ENCODE results near the gene NTHL1. TPM values are rescaled to one million over a fixed set of nuclear protein-coding genes. Genes with fewer than 3 reads are reported as not detected.

NTHL1 gene
- total RNA-seq, 1 donor from 2014 or later, result 28.5 TPM

DNA sequence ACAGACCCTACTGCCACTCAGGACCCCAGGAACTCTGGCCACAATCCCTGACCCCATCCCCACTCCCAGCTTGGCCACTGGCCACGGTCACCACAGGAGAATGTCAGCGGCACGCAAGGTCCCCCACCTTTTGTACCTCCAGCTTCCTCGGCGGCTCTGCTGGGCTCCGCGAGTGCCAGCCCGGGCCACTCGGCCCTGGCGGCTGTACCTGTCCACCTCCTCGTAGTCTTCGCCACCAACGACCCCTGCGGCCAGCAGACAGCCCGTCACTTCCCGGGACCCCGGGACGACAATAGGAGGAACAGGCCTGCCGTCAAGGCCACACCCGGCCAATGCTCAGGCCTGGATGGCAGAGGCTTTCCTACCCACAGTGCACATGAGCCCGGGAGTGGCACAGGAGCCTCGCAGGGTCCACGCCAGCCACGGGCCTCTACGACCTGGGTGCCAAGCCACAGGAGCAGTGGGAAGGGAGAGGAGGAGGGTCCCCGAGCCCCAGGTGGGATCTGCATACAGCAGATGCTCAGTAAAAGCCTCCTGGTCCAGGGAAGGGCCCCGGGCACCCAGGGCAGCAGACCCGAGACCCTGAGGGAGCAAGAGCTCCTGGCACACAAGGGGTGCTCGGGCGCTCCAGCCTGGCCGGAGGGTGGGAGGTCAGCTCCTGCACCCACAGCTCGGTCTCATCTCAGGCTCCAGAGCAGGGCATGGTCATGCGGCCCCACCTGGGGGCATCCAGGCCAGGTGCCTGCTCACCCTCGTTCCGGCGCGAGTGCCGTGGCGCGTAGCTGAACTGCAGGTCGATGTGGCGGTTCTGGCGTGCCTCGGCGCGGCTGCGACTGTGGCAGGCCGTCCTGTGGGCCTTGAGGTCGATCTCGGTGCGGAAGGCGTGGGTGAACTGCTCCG lies 45.9 kb downstream of the NTHL1 start:
- no peak for DNase-seq (ENCODE audit: extremely low spot score in 2 of 2)
- H3K27ac ChIP-seq, result no peak overlapping the region
- H3K4me3 ChIP-seq, result no peak overlapping the region
- H3K4me1 ChIP-seq, result peaks cover 34% of the 10 kb centered on the region
- peaks cover 0 to 56% of the 10 kb centered on the region in 2 donors for H3K36me3 ChIP-seq
- H3K27me3 ChIP-seq, result no peaks in the 10 kb centered on the region
- H3K9me3 ChIP-seq, result no peaks in the 10 kb centered on the region
- intact Hi-C loops (cut with DNase I), result no loop called here
- no peak for TF ChIP-seq POLR2A (IDR thresholded peaks at IDR 0.05)
- TF ChIP-seq POLR2AphosphoS5 (IDR thresholded peaks at IDR 0.05; ENCODE audit: insufficient read depth in 1 of 2, low read depth in 1 of 2), result no peak
- no peak for TF ChIP-seq CTCF (IDR thresholded peaks at IDR 0.05)

DNA sequence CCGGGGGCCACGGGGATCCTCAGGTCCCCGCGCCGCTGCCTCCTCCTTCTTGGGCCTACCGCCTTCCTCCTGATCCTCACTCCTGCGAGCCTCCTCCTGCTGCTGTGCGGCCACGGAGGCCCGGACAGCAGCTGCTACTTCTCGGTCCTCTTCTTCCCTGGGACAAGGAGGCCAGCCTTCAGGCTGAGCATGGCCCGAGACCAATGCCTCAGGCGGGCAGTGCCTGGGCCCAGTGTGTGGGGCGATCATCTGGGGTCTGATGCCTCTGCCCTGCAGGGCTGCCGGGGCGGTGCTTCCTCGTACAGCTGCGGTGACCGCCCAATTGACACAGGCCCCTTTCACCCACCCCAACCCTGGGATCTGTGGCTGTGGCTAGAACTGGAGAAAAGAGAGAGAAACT lies 46.6 kb downstream of the NTHL1 start:
- Histone ChIP-seq H3K4me3 (no peak overlapping the region), H3K9me3 (no peaks in the 10 kb centered on the region), H3K4me1 (peaks cover 28% of the 10 kb centered on the region), H3K27ac (no peak overlapping the region), H3K36me3 (peaks cover 0 to 56% of the 10 kb centered on the region in 2 donors), H3K27me3 (no peaks in the 10 kb centered on the region)
- DNase-seq (ENCODE audit: extremely low spot score in 2 of 2), result no peak
- TF ChIP-seq CTCF (IDR thresholded peaks at IDR 0.05) (no peak), POLR2AphosphoS5 (IDR thresholded peaks at IDR 0.05; ENCODE audit: insufficient read depth in 1 of 2, low read depth in 1 of 2) (no peak), POLR2A (IDR thresholded peaks at IDR 0.05) (no peak)
- intact Hi-C loops (cut with DNase I), result no loop called here

DNA sequence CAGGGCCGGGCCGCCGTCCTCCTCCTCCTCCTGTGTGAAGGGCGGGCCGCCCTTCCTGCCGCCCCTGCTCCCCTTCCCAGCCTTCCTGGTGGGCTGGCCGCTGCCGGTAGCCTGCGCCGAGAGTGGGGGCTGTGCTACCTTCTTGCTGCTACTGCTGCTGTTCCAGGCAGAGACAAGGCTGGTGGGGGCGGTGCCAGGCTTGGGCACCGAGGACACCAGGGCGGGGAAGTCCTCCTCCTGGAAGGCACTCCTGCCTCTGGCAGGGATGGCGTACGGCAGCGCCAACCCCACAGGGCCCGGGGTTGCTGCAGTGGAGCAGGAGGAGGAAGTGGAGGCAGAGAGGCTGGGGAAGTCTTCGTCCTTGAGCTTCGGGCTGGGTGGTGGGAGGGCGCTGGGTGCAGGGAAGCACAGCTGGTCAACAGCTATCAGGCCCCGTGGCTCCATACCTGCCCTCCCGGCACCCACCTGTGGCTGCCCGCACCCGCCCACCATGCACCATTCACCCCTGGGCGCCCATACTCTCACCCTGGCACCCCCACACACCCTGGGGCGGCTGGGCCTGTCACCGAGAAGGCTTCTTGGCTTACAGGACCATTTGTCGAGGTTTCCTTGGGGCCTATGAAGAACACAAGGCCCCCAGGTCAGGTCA lies 47.6 kb downstream of the NTHL1 start:
- DNase-seq (ENCODE audit: extremely low spot score in 2 of 2), result no peak
- TF ChIP-seq CTCF (IDR thresholded peaks at IDR 0.05), result no peak
- TF ChIP-seq POLR2AphosphoS5 (IDR thresholded peaks at IDR 0.05; ENCODE audit: insufficient read depth in 1 of 2, low read depth in 1 of 2), result no peak
- TF ChIP-seq POLR2A (IDR thresholded peaks at IDR 0.05), result no peak
- Histone ChIP-seq H3K4me1 (peaks cover 17% of the 10 kb centered on the region), H3K4me3 (no peak overlapping the region), H3K36me3 (peaks cover 0 to 56% of the 10 kb centered on the region in 2 donors), H3K27me3 (no peaks in the 10 kb centered on the region), H3K27ac (no peak overlapping the region), H3K9me3 (no peaks in the 10 kb centered on the region)
- intact Hi-C loops (cut with DNase I), result no loop called here

DNA sequence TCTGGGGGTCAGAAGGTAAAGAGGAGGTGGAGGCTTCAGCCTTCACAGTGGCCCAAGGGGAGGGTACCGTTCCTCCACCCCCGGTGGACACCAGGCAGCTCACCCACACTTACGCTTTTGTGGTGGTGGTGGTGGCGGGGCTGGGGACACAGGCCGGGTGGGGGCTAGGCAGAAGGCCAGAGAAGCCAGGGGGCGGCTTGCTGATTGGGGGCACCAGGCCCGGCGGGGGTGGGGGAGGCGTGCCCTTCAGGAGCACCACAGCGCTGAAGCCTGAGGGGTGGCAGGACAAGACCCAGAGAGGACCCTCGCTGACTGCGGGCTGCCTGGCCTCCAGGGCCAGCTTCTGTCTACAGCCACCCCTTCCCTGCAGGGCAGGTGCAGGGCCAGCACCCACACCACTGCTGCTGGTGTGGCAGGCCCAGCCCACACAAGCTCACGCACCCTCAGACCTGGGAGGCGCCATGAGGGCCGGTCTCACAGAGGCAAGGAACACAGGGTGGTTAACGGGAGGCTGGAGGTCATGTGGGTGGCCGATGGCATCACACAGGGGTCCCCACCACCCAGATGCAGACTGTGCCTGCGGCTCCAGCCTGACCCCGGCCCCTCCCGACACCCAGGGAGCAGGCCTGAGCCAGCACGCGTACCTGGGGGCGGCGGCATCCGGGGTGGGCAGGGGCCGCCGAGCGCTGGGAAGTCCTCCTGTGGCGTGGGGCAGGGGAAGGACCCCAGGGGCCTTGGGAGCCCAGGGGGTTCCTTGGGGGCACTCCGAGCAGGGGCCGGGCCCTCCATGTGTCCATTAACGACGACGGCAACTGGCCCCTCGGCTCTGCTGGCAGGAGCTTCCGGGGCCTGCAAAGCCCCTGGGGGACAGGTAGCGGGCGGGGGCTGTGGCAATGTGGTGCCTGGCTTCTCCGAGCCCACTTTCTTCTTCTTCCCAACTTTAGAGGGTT lies 48.5 kb downstream of the NTHL1 start:
- Histone ChIP-seq H3K4me3 (no peak overlapping the region), H3K27ac (no peak overlapping the region), H3K9me3 (no peaks in the 10 kb centered on the region), H3K27me3 (no peaks in the 10 kb centered on the region), H3K36me3 (peaks cover 0 to 56% of the 10 kb centered on the region in 2 donors), H3K4me1 (peaks cover 9% of the 10 kb centered on the region)
- intact Hi-C loops (cut with DNase I), result no loop called here
- no peak for DNase-seq (ENCODE audit: extremely low spot score in 2 of 2)
- no peak for TF ChIP-seq POLR2AphosphoS5 (IDR thresholded peaks at IDR 0.05; ENCODE audit: insufficient read depth in 1 of 2, low read depth in 1 of 2)
- TF ChIP-seq POLR2A (IDR thresholded peaks at IDR 0.05), result no peak
- TF ChIP-seq CTCF (IDR thresholded peaks at IDR 0.05), result no peak

Measured in vagina (tissue), 2 donors.